GM18951 (cell line): ENCODE results near the gene CAPN15.
A peak's percentile ranks its signal among the peaks of the same experiment; 100 is the strongest.
"Not testable (repeated sequence)": the region's sequence is repeated elsewhere in the genome, so short reads cannot be mapped to it uniquely, and the experiment has no call there.

Experiments used
- POLR2A ChIP-seq: IDR thresholded peaks from 4 replicates; pipeline ENCODE4 v1.6.1; 2011; ENCODE audit warnings: mild to moderate bottlenecking; ENCODE audit not compliant: insufficient read length, insufficient read depth; ENCODE audit errors: extremely low read depth
- in situ Hi-C: fragments of 300-500 bp; cut with MboI; formaldehyde crosslinking; loops from one replicate; pipeline ENCODE4 v1.12.0; 2022; ENCODE audit warnings: low sequenced_read_pairs, mixed read lengths, inconsistent platforms; ENCODE audit not compliant: unreplicated experiment

The CAPN15 gene

DNA sequence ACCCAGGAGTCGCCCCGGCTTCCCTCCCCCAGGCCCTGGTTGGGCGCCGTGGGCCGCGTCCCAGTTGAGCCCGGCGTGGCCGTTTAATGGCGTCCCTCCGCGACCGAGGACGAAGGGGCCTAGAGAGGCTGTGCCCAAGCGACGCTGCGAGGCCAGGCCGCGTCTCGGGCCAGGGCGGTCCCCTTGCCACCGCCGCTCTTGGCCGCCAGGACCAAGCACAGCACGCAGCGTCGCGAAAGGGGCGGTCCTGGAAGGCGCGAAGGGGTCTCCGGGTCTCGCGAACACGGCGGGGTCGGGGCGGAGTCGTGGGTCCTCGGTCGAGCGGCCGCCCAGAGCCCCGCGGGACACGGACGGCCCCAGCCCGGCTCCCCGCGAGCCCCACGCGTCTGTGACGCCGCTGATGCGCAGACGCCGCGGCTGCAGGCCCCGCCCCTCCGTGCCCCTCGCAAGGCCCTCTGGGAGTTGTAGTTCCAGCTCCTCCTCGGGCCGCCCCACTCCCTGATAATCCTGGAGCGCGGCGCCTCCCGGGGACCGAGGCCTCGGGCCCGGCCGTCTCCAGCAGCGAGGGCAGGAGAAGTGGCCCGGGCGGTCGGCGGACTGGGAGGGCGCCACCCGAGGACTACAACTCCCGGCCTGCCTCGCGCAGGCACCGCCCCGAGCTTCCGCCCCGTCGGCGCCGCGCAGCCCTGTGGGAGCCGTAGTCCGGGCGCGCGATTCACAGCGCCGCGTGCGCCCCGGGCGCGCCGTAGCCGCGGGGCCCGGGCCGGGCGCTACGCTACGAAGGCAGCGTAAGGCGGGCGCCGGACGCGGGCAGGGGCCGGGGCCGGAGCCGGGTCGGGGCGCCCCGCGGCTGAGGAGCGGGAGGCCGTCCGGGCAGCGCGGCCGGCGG, at the start of gene CAPN15:
Gene CAPN15 (plus strand): TSS at position 698 of the 889 bp plus-strand sequence. CDS start 19,127 bp downstream, outside the sequence.
- peak; percentile 78 for TF ChIP-seq POLR2A
- in situ Hi-C loops: no loop called here

DNA sequence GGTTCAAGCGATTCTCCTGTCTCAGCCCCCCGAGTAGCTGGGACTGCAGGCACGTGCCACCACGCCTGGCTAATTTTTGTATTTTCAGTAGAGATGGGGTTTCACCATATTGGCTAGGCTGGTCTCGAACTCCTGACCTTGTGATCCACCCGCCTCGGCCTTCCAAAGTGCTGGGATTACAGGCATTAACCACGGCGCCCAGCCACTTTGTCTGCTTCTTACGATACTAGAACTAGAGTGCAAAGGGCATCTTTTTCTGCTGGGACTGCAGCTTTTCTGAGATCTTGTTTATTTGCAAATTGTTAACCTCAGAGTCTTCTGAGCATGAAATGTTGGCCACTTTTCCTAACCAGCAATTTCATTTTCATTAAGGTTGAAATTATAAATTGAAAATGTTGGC, 49.2 kb upstream of the CAPN15 start:
- in situ Hi-C loops: not testable (repeated sequence)

DNA sequence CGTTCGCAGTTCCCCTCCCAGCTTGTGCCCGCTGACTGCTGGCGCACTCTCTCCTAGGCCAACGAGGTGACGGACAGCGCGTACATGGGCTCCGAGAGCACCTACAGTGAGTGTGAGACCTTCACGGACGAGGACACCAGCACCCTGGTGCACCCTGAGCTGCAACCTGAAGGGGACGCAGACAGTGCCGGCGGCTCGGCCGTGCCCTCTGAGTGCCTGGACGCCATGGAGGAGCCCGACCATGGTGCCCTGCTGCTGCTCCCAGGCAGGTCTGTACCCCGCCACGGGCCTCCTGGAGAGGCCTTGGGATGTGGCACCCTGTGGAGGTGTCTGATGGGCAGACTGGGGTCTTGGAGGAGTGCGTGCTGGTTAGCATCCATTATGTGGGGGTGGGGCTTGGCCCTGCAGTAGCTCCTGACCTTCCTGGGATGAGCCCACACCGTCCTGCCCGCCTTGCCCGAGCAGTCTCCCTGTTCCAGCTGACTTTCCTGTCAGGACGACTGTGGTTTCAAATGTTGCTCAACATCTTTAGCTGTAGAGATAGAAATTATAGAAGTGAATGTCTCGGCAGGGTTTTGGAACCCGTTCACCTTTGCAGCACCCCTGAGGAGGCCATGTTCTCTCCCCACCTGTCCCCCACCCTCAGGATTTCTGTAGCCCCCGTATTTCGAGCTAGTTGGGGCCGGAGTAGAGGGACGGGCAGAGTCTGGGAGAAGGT, 44.9 kb upstream of the CAPN15 start:
- in situ Hi-C loops: no loop called here
- no peak for TF ChIP-seq POLR2A

DNA sequence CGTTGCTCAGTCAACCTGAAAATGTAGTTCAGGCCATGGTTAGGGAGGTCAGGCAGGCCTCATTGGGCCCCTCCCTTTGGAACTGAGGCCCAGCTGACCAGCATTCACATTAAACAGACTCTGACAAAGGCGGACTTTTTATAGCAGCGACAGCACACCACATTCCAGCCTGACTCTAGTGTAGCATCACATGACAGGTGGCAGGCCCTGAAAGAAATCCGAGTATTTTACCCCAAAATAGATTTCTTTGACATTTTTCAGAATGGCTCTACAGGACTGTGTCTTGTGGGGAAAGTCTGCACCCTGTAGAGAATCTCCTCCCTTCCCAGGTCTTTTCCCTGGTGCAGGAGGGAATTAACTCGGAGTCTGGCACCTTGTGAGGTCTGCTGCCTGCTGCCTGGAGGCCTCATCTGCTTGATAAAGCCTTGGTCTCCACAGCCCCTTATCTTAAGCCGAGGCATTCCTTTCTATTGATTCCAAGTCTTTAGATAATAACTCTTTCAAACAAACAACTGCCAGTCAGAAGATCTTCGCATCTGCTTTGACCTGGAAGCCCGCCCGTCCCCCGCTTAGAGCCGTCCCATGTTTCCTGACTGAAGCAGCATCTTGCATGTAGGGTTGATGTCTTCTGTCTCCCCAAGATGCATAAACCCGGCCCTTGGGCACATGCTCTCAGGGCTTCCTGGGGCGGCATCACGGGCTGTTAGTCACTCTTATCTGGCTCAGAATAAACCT, 44.0 kb upstream of the CAPN15 start:
- in situ Hi-C loops: no loop called here
- TF ChIP-seq POLR2A: no peak

DNA sequence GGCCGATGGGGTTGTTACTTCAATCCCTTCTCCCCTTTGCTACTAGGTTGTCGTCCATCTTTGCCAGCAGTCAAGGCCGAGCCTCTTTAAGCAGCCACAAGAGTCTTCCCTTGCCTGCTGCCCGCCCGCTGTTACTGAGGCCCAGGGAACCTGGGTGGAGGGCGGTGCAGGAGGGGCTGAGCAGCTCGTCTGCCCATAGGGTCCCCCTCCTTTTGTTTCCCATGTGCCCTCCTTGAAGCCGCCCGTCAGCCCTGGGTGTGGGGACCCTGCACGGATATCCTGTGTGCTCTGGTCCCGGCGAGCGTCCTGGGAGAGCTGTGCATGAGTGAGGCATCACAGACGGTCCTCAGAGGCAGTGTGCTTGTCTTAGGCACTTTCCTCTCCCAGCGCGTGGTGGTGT, 37.9 kb upstream of the CAPN15 start:
- in situ Hi-C loops: no loop called here
- TF ChIP-seq POLR2A: no peak

DNA sequence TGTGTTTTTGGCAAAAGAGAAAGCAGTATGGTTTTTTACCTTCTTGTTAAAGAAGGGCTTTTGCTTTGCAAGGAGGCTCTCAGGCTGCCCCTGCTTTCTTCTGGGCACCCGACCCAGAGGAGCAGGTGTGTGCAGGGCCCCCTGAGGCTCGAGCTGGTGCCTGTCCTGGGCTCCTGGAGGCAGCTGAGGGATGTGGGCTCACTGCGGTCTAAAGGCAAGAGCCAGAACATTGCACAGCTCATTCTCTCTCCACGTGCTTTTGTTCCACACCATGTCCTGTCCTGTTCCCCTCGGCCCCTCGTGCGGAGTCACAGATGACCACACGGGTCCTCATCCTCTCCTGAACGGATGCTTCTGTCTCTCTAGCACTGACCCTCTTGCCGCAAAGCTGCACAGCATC, 36.7 kb upstream of the CAPN15 start:
- in situ Hi-C loops: no loop called here
- TF ChIP-seq POLR2A: no peak

DNA sequence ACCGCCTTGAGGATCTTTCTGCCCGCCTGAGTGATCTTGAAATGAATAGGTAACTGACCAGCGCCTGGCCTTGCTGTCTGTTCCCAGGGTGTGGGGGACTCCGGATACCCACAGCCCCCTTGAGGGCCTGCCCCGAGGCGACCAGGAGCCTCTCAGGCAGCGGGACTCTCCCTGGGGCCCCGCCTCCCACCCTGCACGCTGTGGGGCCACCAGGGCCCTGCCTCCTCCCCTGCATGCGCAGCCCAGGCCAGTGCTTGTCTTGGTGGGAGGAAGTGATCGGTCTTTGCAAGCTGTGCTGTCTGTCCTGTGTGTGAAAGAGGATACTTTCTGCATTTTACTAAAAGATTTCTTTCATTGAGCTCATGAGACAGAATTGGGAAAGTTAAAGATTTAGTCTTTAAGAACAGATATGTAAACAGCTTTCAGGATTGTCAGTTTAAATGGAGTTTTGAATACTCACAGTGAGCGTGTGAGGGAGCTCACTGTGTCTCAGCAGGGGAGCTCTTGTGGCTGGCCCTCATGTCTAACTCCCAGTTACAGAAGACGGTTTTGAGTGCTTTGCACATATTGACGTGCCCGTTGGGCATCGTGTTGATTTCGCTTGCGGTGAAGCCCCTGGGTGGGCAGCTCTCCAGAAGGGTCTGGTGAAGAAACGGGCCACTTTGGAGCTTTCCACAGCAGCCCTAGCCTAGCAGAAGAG, 36.1 kb upstream of the CAPN15 start:
- no peak for TF ChIP-seq POLR2A
- in situ Hi-C loops: no loop called here

DNA sequence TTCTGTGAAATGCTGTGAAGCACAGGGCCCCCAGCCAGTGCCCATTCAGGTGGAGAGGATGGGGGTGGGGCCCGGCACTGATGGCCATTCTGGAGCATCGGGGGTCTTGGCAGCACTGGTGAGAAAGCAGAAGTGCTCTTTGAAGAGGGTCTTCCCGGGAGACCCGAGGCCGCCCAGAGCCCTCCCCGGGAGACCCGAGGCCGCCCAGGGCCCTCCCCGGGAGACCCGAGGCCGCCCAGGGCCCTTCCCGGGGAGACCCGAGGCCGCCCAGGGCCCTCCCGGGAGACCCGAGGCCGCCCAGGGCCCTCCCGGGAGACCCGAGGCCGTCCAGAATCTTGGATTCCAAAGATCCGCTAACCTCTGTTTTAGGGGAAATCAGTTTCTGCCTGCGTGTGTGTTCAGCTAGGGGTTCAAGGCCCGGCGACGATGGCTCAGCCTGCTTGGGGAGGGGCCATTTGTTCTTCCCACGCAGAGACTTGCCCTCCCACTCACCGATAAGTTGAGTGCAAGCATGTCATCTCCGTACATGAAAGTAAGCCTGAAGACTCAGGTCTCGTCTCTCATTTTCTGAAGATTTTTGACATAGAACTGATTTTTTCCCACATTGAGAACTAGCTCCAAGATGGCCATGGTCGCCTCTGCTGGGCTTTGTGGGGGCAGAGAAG, 35.2 kb upstream of the CAPN15 start:
- in situ Hi-C loops: no loop called here
- no peak for TF ChIP-seq POLR2A

DNA sequence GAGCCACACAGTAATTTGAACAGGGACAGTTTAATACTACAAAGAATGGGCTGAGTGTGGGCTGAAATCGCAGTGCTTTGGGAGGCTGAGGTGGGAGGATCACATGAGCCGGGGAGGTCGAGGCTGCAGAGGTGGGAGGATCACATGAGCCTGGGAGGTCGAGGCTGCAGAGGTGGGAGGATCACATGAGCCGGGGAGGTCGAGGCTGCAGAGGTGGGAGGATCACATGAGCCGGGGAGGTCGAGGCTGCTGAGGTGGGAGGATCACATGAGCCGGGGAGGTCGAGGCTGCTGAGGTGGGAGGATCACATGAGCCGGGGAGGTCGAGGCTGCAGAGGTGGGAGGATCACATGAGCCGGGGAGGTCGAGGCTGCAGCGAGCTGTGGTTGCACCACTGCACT, 32.8 kb upstream of the CAPN15 start:
- in situ Hi-C loops: not testable (repeated sequence)

DNA sequence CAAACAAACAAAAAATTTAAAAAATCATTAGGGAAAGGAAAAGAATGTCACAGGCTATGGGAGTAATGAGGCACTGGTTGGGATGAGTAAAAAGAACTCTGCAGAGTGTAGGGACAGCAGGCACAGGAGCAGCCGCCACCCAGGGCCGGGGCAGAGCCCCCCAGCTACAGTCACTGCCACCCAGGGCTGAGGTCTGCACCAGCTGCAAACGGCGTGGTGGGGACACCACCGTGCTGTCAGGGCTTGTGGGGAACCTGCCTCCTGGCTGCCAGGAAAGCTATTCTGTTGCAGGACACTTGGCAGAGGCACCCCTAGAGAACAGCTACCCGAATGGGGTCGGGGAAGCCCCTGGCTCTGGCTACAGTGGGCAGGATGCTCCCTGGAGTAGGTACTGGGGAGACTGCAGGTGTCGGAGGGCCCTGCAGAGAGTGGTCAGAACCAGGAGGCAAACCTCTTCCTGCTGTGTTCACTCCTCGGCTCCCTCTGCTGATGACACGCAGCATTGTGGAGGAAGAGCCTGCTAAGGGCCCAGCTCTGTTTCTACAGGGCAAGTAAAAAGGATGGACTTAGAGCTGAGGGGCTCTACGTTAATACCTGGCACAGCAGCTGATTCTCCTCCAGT, 32.3 kb upstream of the CAPN15 start:
- in situ Hi-C loops: no loop called here
- TF ChIP-seq POLR2A: no peak

DNA sequence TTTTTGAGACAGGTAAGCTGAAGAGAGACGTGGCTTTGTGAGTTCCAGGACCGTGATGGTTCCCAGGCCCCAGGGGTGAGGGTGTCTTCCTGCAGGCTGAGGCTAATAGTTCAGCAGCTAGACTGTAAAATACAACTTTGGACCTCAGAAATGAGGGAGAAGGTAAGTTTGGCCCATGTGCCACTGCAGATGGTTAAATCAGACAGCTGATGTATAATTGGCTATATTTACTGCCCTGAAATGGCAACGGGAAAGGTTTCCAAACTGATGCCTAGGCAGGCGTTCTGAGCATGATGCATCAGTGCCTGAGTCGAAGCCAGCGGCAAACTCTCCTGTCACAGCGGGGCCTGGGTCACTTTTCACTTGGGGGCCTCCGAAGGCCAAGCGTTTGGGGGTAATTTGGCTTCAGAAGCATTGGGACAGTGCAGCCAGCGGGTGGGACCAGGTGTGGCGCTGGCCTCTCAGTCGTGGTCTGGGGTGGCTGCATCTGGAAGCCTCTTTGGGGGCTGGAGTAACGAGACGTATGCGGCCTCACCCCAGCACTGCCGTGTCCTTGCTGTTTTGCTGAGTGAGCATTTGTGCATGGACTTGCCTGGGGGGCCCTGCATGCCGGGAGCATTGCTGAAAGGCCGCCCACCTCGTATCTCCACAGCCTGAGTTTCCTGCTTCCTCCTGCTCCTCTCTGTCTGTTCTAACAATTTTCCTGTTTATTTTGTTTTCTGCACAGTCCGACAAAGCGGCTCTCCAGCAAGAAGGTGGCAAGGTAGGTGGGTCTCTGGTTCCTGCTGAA, 31.2 kb upstream of the CAPN15 start:
- in situ Hi-C loops: no loop called here
- TF ChIP-seq POLR2A: no peak

DNA sequence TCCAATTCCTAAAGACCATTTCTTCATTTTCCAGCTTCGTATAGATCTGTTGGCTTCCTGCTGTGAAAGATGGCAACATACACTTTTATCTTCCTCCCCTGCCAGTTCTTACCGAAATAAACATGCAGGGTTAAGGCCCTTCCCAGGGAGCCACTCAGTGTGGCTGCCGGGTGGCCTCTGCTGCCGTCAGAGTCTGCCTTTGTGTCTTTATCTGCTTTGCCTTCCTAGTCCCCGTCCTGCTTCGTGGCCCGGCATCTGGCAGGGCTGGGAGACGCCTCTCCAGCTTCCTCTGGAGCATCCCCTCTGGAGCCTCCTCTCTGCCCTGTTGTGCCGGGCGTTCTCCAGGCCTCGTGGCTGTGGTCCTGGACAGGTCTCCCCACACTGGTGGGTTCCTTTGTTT, 30.3 kb upstream of the CAPN15 start:
- TF ChIP-seq POLR2A: no peak
- in situ Hi-C loops: no loop called here

DNA sequence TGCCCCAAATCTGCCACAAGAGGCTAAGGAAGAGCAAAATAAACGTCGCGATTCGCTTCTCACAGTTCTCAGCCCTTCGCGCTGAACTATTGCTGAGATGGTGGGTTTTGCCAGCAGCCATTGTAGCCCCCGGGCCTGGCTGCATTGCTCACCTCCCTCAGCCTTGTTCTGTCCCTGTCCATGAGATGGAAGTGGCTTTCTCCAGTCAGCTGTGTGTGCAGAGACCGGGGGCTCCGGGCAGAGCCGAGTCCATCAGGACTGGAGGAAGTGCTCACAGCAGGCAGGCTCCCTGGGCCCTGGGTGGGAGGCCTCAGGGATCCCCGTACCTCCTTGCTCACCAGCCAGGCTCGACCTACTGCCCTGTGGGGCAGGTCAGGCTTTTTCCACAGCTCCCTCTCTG, 27.6 kb upstream of the CAPN15 start:
- TF ChIP-seq POLR2A: no peak

More for the DNA sequence above, 27.6 kb upstream of the CAPN15 start:
- in situ Hi-C loops: no loop called here
